ENCODE results near the gene SUMO3.

GRCh38 chr21:44764319-44765230, 53.3 kb downstream of the SUMO3 start:
- no peak for TF ChIP-seq CTCF (IDR thresholded peaks at IDR 0.05)
- TF ChIP-seq POLR2AphosphoS5 (IDR thresholded peaks at IDR 0.05; ENCODE audit: low read depth, low read length): no peak
- no peak for TF ChIP-seq REST (IDR thresholded peaks at IDR 0.05; ENCODE audit: insufficient read depth in 1 of 2, low read depth in 2 of 2, low read length in 1 of 2)

Measured in Panc1 (cell line).